ENCODE measurements around the gene DLGAP4. TPM values are rescaled to one million over a fixed set of nuclear protein-coding genes. Genes with fewer than 3 reads are reported as not detected.

Gene DLGAP4
- total and polyA plus RNA-seq, 2 of the 13 experiments (the other 11 are each of a cell fraction or from before 2014, with no cell fraction given) = 15.2 to 26.7 TPM

DNA sequence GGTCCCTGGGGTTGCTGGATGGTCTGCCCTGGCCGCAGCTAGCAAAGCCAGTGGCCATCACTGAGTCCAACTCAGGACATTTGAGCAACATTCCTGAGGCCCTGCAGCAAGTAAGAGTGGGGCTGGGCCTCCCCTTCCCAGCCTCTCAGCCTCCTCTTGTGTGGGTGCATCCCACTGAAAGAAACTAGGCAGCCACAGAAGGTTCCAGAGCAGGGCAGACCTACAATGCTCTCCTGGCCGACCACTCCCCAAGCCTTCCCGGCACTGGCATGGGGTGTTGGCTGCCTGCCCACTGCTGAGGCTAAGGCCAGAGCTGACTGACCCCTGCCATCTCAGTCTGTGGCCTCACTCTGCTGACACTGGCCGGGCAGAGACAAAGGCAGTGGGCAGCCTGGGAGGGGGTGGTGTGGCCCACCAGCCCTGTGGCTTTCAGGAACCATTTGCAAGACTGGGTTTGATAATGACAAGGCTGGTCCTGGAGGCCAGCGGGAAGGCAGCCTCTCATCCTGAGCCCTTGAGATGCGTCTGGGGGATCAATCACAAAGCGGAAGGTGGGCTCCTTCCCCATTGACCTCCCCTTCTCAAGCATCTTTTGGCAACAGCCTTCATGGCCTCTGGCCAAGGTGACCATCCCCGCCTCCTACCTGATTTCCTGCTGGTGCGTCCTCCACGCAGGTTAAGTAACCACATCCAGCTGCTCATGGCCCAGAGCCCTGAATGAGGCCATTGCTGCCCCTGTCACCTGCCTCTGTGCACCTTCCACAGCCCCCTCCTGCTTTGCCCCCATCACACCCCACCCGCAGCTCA, 9.6 kb downstream of the DLGAP4 start (continued):
- TF ChIP-seq, protein P1, sequence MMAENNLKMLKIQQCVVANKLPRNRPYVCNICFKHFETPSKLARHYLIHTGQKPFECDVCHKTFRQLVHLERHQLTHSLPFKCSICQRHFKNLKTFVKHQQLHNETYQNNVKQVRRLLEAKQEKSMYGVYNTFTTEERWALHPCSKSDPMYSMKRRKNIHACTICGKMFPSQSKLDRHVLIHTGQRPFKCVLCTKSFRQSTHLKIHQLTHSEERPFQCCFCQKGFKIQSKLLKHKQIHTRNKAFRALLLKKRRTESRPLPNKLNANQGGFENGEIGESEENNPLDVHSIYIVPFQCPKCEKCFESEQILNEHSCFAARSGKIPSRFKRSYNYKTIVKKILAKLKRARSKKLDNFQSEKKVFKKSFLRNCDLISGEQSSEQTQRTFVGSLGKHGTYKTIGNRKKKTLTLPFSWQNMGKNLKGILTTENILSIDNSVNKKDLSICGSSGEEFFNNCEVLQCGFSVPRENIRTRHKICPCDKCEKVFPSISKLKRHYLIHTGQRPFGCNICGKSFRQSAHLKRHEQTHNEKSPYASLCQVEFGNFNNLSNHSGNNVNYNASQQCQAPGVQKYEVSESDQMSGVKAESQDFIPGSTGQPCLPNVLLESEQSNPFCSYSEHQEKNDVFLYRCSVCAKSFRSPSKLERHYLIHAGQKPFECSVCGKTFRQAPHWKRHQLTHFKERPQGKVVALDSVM (CRISPR knock-in tag; IDR thresholded peaks at IDR 0.05) = peak; percentile 61; the same call in 1 of the 2 replicates
- TF ChIP-seq ZSCAN20 (CRISPR knock-in tag; IDR thresholded peaks at IDR 0.05; ENCODE audit: borderline replicate concordance) (no peak), DR1 (CRISPR knock-in tag; IDR thresholded peaks at IDR 0.05) (peak; percentile 25; the same call in 1 of the 2 replicates)

DNA sequence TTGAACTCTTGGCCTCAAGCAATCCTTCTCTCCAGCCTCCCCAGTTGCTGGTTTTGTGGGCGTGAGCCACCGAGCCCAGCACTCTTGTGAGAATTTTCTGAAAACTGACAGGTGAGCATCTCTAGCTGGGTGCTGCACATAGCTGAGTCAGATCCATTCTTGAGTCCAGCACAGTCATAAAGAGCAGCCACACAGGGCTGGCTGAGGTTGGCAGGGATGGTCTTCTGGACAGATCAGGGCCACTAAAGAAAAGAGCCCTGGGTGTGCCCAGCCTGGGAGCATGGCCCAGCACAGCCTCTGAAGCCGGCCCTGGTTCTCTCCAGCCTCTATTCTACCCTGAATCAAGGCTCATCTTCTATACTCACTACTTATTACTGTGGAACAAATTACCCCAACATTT, 11.5 kb downstream of the DLGAP4 start:
- H3K79me2 ChIP-seq (ENCODE audit: insufficient read depth, low read length) = no peaks in the 10 kb centered on the region
- FAIRE-seq = no peak
- ATAC-seq = no peak
- TF ChIP-seq TAF1 (CRISPR knock-in tag; IDR thresholded peaks at IDR 0.05) = no peak
- no peak for TF ChIP-seq ZNF251 (CRISPR knock-in tag; IDR thresholded peaks at IDR 0.05)
- in situ Hi-C loops (cut with HindIII; ENCODE audit: extremely low pct_ligation_motif_present, low pct_unique_long_range_greater_than_20kb) (no loop called here), intact Hi-C loops (cut with micrococcal nuclease; ENCODE audit: unreplicated experiment) (no loop called here)
- POLR2A ChIA-PET = no interaction called here
- DNase-seq (ENCODE audit: low spot score) = no peak
- BruUV-seq (replicated peaks) = no TSS peak
- no peaks in the 10 kb centered on the region for H4K20me1 ChIP-seq (ENCODE audit: insufficient read depth, low read length)
- H3K4me1 ChIP-seq (ENCODE audit: insufficient read depth, low read length) = no peaks in the 10 kb centered on the region
- CTCF ChIA-PET (ENCODE audit: low intra/inter-chr PET ratio, low total read pairs) = no interaction called here
- H3K27ac ChIP-seq (ENCODE audit: extremely low read length, insufficient read depth, low read length) = no peak overlapping the region
- peaks cover 0 to 30% of the 10 kb centered on the region in 2 experiments; a peak in 3 of 5 replicates for H3K27me3 ChIP-seq (ENCODE audit: control insufficient read depth in 1 of 2, insufficient read depth in 2 of 2, low read length in 2 of 2)
- 28% methylated on average over 3 of the region's 3 CpGs for WGBS (ENCODE audit: low lambda C conversion rate)
- no peak overlapping the region for H2AFZ ChIP-seq (ENCODE audit: low read length)
- H3K9ac ChIP-seq (ENCODE audit: insufficient read depth, low read depth, low read length) = no peak overlapping the region
- H3K4me2 ChIP-seq (ENCODE audit: low read depth, low read length) = no peak overlapping the region
- no peaks in the 10 kb centered on the region for H3K36me3 ChIP-seq (replicated peaks in 1 of 2; ENCODE audit: control insufficient read depth in 1 of 2, insufficient read depth in 2 of 2, low read length in 2 of 2)
- no peak overlapping the region for H3K4me3 ChIP-seq (replicated peaks in 1 of 3; ENCODE audit: insufficient read depth in 1 of 3, low read depth in 2 of 3, low read length in 3 of 3)
- H3K9me3 ChIP-seq (ENCODE audit: low read length) = no peaks in the 10 kb centered on the region

All from HepG2 (cell line).